Measurements from ENCODE around the gene ARRDC1.

ARRDC1 gene

GRCh38 chr9:137650779-137651178, 45.3 kb downstream of the ARRDC1 start:
- no peaks in the 10 kb centered on the region for H3K9me3 ChIP-seq (ENCODE audit: severe bottlenecking)
- no peak for TF ChIP-seq CTCF (IDR thresholded peaks at IDR 0.05; ENCODE audit: low read depth, low read length)
- H3K4me3 ChIP-seq (ENCODE audit: low read depth, low read length), result no peak overlapping the region
- H3K27me3 ChIP-seq (ENCODE audit: insufficient read depth, low read depth, severe bottlenecking), result no peaks in the 10 kb centered on the region
- H3K27ac ChIP-seq, result no peak overlapping the region
- H3K36me3 ChIP-seq, result peaks cover 22% of the 10 kb centered on the region
- DNase-seq, result no peak

- Histone ChIP-seq H3K36me3 (peaks cover 15% of the 10 kb centered on the region), H3K27me3 (ENCODE audit: insufficient read depth, low read depth, severe bottlenecking) (no peaks in the 10 kb centered on the region), H3K4me3 (ENCODE audit: low read depth, low read length) (no peak overlapping the region), H3K27ac (no peak overlapping the region), H3K9me3 (ENCODE audit: severe bottlenecking) (no peaks in the 10 kb centered on the region)
- no peak for TF ChIP-seq CTCF (IDR thresholded peaks at IDR 0.05; ENCODE audit: low read depth, low read length)
- no peak for DNase-seq
Measured at GRCh38 chr9:137656416-137656815, 50.9 kb downstream of the ARRDC1 start.

GRCh38 chr9:137657606-137658005, 52.1 kb downstream of the ARRDC1 start:
- peaks cover 8% of the 10 kb centered on the region for H3K36me3 ChIP-seq
- no peak for DNase-seq
- H3K27me3 ChIP-seq (ENCODE audit: insufficient read depth, low read depth, severe bottlenecking), result no peaks in the 10 kb centered on the region
- H3K27ac ChIP-seq, result no peak overlapping the region
- TF ChIP-seq CTCF (IDR thresholded peaks at IDR 0.05; ENCODE audit: low read depth, low read length), result no peak
- H3K9me3 ChIP-seq (ENCODE audit: severe bottlenecking), result no peaks in the 10 kb centered on the region
- H3K4me3 ChIP-seq (ENCODE audit: low read depth, low read length), result no peak overlapping the region

- no peak overlapping the region for H3K27ac ChIP-seq
- H3K9me3 ChIP-seq (ENCODE audit: severe bottlenecking), result no peaks in the 10 kb centered on the region
- peaks cover 3% of the 10 kb centered on the region; the same call in 1 of the 2 replicates for H3K36me3 ChIP-seq
- TF ChIP-seq CTCF (IDR thresholded peaks at IDR 0.05; ENCODE audit: low read depth, low read length), result no peak
- DNase-seq, result no peak
- no peaks in the 10 kb centered on the region for H3K27me3 ChIP-seq (ENCODE audit: insufficient read depth, low read depth, severe bottlenecking)
- no peak overlapping the region for H3K4me3 ChIP-seq (ENCODE audit: low read depth, low read length)
Measured at GRCh38 chr9:137658781-137659180, 53.3 kb downstream of the ARRDC1 start.

GRCh38 chr9:137660144-137660543, 54.7 kb downstream of the ARRDC1 start:
- Histone ChIP-seq H3K27me3 (ENCODE audit: insufficient read depth, low read depth, severe bottlenecking) (no peaks in the 10 kb centered on the region), H3K4me3 (ENCODE audit: low read depth, low read length) (no peak overlapping the region), H3K27ac (no peak overlapping the region), H3K9me3 (ENCODE audit: severe bottlenecking) (no peaks in the 10 kb centered on the region), H3K36me3 (no peaks in the 10 kb centered on the region; the same call in none of the 2 replicates)
- DNase-seq, result no peak
- no peak for TF ChIP-seq CTCF (IDR thresholded peaks at IDR 0.05; ENCODE audit: low read depth, low read length)

- H3K36me3 ChIP-seq, result peaks cover 11% of the 10 kb centered on the region
Measured at GRCh38 chr9:137663584-137663983, 58.1 kb downstream of the ARRDC1 start.

More at GRCh38 chr9:137663584-137663983, 58.1 kb downstream of the ARRDC1 start:
- TF ChIP-seq CTCF (IDR thresholded peaks at IDR 0.05; ENCODE audit: low read depth, low read length), result no peak
- no peak for DNase-seq
- Histone ChIP-seq H3K9me3 (ENCODE audit: severe bottlenecking) (no peaks in the 10 kb centered on the region), H3K4me3 (ENCODE audit: low read depth, low read length) (no peak overlapping the region), H3K27ac (no peak overlapping the region), H3K27me3 (ENCODE audit: insufficient read depth, low read depth, severe bottlenecking) (no peaks in the 10 kb centered on the region)
